GM21381 (cell line): ENCODE results near the gene SAMMSON.

Source experiments
- ATAC-seq: cut with Tn5 transposase; IDR thresholded peaks from one replicate; pipeline ENCODE4 v1.9.1; 2021; ENCODE audit warnings: mild to moderate bottlenecking, moderate library complexity; ENCODE audit not compliant: unreplicated experiment

Gene SAMMSON

GRCh38 chr3:70085613-70086012 lies 86.1 kb downstream of the SAMMSON start:
- ATAC-seq, result no peak

DNA sequence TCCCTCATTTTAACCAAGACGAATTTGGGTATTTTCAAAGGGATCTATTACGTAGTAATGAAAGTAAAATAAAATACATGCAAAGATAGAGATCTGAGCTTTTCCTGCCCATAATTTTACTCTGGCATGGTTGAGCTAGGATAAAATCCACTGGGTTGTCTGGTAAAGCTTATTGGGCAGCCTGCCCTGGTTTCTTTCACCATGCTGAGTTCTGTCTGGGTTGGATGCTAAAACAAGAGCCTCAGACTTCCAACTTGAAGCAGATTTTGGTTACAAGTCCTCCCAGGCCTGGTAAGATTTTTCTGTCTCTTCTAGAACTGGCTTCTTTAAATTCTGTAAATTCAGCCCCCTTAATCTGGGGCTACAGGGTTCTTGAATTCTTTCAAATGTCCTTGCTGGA lies 86.8 kb downstream of the SAMMSON start:
- no peak for ATAC-seq

DNA sequence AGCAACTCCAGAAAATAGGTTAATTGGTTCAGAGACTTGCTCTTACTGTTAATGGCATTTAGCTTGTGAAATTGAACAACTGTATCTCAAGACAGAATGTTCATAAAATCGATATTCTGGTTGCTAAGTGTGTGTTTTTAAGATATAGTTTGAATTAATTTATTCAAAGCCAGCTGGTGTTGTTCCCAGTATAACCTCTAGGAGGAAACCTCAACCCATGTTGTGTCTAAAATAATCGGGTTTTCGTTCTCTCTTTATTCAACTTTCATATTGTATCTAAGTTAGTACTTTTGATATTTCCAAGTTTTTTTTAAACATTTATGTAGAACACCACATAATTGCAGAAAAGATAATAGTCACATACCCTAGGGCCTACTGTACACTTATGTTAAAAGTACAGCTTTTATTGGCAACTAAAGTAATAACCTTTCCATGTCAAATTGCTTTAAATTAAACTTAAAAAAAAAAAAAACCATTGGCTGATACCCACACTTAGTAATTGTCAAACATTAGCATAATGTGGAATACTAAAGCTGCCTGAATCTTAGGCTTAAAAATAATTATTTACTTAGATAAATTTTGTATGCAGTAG lies 90.9 kb downstream of the SAMMSON start:
- peak; percentile 64 for ATAC-seq

GRCh38 chr3:70094197-70094596 lies 94.7 kb downstream of the SAMMSON start:
- no peak for ATAC-seq

DNA sequence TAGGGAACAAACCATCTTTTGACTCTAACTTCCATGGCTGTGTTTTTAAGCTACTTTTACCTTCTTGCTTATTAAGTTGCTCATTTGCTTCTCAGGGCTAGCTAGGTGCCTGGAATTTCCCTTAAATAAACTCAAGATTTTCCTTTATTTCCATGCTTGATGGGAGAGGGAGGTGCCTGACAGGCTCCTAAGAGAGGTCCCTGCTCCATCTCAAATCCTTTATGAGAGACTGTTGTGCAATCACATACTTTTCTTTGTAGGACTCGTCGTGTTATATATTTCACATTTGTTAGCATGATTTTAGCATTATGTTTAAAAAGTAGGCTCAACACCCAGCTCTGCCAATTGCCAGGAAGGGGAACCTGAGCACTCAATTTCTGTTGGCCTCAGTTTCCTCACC lies 95.7 kb downstream of the SAMMSON start:
- no peak for ATAC-seq

- ATAC-seq, result peak; percentile 98
Observed at GRCh38 chr3:70096376-70097066, 97.0 kb downstream of the SAMMSON start.

DNA sequence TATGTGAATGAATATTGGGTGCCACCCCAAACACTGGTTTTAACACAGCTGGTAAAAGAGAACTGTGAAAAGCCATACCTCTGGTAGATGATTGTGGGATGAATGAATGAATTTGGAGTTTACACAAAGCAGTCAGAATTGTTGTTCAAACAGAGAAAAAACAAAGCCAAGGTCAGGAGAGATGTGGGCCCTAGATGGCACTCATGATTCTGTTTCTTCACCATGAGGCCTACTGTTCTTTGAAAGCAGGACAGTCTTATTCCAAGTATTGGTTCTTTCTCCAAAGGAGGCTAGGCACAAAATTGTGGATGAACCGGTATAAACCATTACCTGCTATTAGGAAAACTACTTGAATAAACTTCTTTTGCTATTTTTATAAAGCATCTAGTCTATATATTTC lies 97.6 kb downstream of the SAMMSON start:
- ATAC-seq, result no peak

GRCh38 chr3:70108072-70108471 lies 108.5 kb downstream of the SAMMSON start:
- ATAC-seq, result no peak

- no peak for ATAC-seq
Observed at GRCh38 chr3:70108546-70108945, 109.0 kb downstream of the SAMMSON start.

GRCh38 chr3:70110066-70110465 lies 110.5 kb downstream of the SAMMSON start:
- ATAC-seq, result no peak

GRCh38 chr3:70111411-70111810 lies 111.9 kb downstream of the SAMMSON start:
- ATAC-seq, result no peak

GRCh38 chr3:70112751-70113150 lies 113.2 kb downstream of the SAMMSON start:
- no peak for ATAC-seq

DNA sequence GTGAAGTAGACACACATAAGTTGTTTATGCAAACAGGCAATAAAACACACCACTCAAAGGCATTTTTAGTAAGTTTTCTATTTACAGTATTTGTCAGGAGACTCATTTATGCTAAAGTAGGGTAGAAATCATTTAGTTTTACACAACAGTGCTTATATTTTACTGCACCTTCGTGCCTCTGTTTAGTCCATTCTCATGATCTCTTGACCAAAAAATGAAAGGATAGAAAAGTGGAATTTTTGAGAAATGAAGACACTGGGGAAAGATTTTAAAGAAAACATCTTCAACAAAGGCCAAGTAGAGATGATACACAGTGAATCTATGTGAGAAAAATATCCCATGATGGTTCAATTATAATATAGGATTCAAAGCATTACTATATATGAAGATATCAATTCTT lies 114.9 kb downstream of the SAMMSON start:
- no peak for ATAC-seq

- ATAC-seq, result no peak
Observed at GRCh38 chr3:70119879-70120278, 120.3 kb downstream of the SAMMSON start.
